Endodermal cell (in vitro differentiated cells): ENCODE measurements around the gene EPHB1. TPM values are rescaled to one million over a fixed set of nuclear protein-coding genes. Genes with fewer than 3 reads are reported as not detected.
A peak's percentile ranks its signal among the peaks of the same experiment; 100 is the strongest.

Source experiments
- DNase-seq: peaks from one replicate; pipeline ENCODE4 v3.0.0-alpha.2; 2017
- H3K27ac ChIP-seq: 2 replicates; pipeline ENCODE4 v1.5.1; 2013; ENCODE audit warnings: mild to moderate bottlenecking, low read depth, low read length, moderate library complexity
- H3K27me3 ChIP-seq: 2 replicates; pipeline ENCODE4 v1.6.1; 2013; ENCODE audit warnings: mild to moderate bottlenecking, low read length, moderate library complexity; ENCODE audit not compliant: insufficient read depth, control insufficient read depth, poor library complexity, severe bottlenecking
- H3K36me3 ChIP-seq: 2 replicates; pipeline ENCODE4 v1.7.0; 2013; ENCODE audit warnings: mild to moderate bottlenecking, low read length, moderate library complexity; ENCODE audit not compliant: control insufficient read depth, insufficient read depth
- H3K4me1 ChIP-seq: one replicate; pipeline ENCODE4 v1.7.0; 2013; ENCODE audit warnings: low read length; ENCODE audit not compliant: control insufficient read depth, insufficient read depth
- H3K4me3 ChIP-seq: 2 replicates; pipeline ENCODE4 v1.5.1; 2013; ENCODE audit warnings: mild to moderate bottlenecking, low read length, moderate library complexity
- H3K9ac ChIP-seq: 2 replicates; pipeline ENCODE4 v1.6.1; 2013; ENCODE audit warnings: mild to moderate bottlenecking, low read length, moderate library complexity; ENCODE audit not compliant: poor library complexity, severe bottlenecking; ENCODE audit errors: extremely low read depth
- H3K9me3 ChIP-seq: 2 replicates; pipeline ENCODE4 v1.6.1; 2013; ENCODE audit warnings: mild to moderate bottlenecking, low read length, moderate library complexity; ENCODE audit not compliant: control insufficient read depth
- H3K27ac Mint-ChIP-seq: 2 replicates; pipeline ENCODE4 v1.8.0; 2020; ENCODE audit warnings: mixed read lengths
- H3K27me3 Mint-ChIP-seq: 2 replicates; pipeline ENCODE4 v1.8.0; 2021; ENCODE audit warnings: mild to moderate bottlenecking, mixed read lengths; ENCODE audit not compliant: insufficient read depth
- H3K36me3 Mint-ChIP-seq: 2 replicates; pipeline ENCODE4 v1.8.0; 2020; ENCODE audit warnings: low read depth, mixed read lengths
- H3K4me1 Mint-ChIP-seq: 2 replicates; pipeline ENCODE4 v1.8.0; 2020; ENCODE audit warnings: mixed read lengths
- H3K4me3 Mint-ChIP-seq: 2 replicates; pipeline ENCODE4 v1.8.0; 2020; ENCODE audit warnings: mild to moderate bottlenecking, moderate library complexity, mixed read lengths
- H3K9me3 Mint-ChIP-seq: 2 replicates; pipeline ENCODE4 v1.8.0; 2020; ENCODE audit warnings: mild to moderate bottlenecking, mixed read lengths
- CTCF ChIP-seq: fragments of 200-600 bp; sonication (generic); conservative IDR thresholded peaks from 2 replicates; pipeline ENCODE4 v1.5.0; 2021; ENCODE audit warnings: antibody characterized with exemption, mild to moderate bottlenecking
- WGBS, 2 experiments: methylation state at CpG; one replicate each; pipeline versions ENCODE4 v1.1.5 to v1.1.7; 2013; ENCODE audit warnings: missing lambda C conversion rate in 2 of 2, mixed read lengths in 1 of 2; ENCODE audit not compliant: insufficient coverage in 1 of 2, insufficient read length in 1 of 2; 5-methylcytosine and 5-hydroxymethylcytosine counted together
- total RNA-seq, 2 donors: library from RNA; stranded (reverse); fragmentation: NEBNext Ultra II Directional in 1 of 2; extraction: Animal tissue kit (Norgen Biotek cat#: 25700) in 1 of 2; gene quantifications; 2 replicates in 1 of 2; 3 replicates in 1 of 2; pipeline ENCODE4 v1.2.1, GENCODE V29; 2021

The EPHB1 gene
- total RNA-seq, 2 donors from 2014 or later, result 2.9 to 3.6 TPM

DNA sequence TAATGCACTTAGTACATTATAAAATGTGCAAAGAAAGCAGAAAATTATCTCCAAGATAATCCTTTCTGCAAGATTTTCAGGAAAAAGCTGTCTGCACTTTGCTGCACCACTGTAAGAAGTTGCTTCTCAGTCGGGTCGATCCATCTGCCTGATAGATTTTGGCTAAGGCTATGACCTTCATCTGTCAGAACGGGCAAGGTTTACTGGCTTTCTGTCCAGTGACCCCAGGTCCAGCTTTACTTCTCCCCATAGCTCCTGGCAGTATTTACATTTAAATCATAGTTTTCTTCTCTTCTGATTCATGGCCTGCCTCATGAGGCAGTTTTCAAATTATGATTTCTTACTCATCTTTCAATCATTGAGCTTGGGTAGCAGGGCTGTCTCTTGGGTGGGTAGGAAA lies 422.7 kb downstream of the EPHB1 start:
- Histone ChIP-seq H3K36me3 (no peaks in the 10 kb centered on the region), H3K27me3 (no peaks in the 10 kb centered on the region), H3K4me1 (no peaks in the 10 kb centered on the region), H3K4me3 (no peak overlapping the region), H3K27ac (no peak overlapping the region), H3K9me3 (no peaks in the 10 kb centered on the region), H3K9ac (no peak overlapping the region)
- Mint-ChIP-seq H3K27ac (no peak overlapping the region), H3K36me3 (no peaks in the 10 kb centered on the region), H3K4me3 (no peak overlapping the region), H3K4me1 (peaks cover 23% of the 10 kb centered on the region), H3K9me3 (no peaks in the 10 kb centered on the region), H3K27me3 (peaks cover 3% of the 10 kb centered on the region)
- no peak for DNase-seq
- WGBS, 2 experiments, result 89 to 94% methylated on average over 3 of the region's 3 CpGs
- TF ChIP-seq CTCF, result no peak

GRCh38 chr3:135218304-135218703 lies 423.2 kb downstream of the EPHB1 start:
- H3K36me3 Mint-ChIP-seq, result no peaks in the 10 kb centered on the region
- peaks cover 23% of the 10 kb centered on the region for H3K4me1 Mint-ChIP-seq
- no peak overlapping the region for H3K4me3 Mint-ChIP-seq

DNA sequence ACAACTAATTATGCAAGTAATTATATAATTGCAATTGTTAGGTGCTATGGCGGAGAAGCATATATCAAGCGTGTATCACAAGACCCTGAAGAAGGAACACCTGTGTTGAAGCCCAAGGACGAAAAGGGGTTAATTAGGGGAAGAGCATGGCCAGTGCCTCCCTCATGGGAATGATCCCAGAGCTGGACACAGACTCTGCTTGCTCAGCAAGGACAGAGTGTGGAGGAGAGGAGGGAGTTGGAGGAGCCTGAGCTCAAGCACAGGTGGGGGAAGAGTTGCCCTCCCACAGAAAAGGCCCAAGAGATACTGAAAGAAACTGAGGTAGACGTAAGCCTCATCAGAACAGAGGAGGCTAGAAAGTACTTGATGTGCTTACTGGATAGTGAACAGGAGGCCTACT lies 423.7 kb downstream of the EPHB1 start:
- no peak for TF ChIP-seq CTCF
- no peak overlapping the region for H3K9ac ChIP-seq
- H3K9me3 Mint-ChIP-seq, result no peaks in the 10 kb centered on the region
- H3K4me3 ChIP-seq, result no peak overlapping the region
- peaks cover 1% of the 10 kb centered on the region for H3K27me3 Mint-ChIP-seq
- no peak overlapping the region for H3K27ac Mint-ChIP-seq
- no peak overlapping the region for H3K27ac ChIP-seq
- DNase-seq, result no peak
- H3K9me3 ChIP-seq, result no peaks in the 10 kb centered on the region
- no peaks in the 10 kb centered on the region for H3K36me3 Mint-ChIP-seq
- H3K4me1 Mint-ChIP-seq, result peaks cover 21% of the 10 kb centered on the region
- H3K27me3 ChIP-seq, result no peaks in the 10 kb centered on the region
- H3K4me1 ChIP-seq, result no peaks in the 10 kb centered on the region
- no peaks in the 10 kb centered on the region for H3K36me3 ChIP-seq
- WGBS, 2 experiments, result 94 to 97% methylated on average over 4 of the region's 4 CpGs
- H3K4me3 Mint-ChIP-seq, result no peak overlapping the region

More at GRCh38 chr3:135218304-135218703, 423.2 kb downstream of the EPHB1 start:
- no peaks in the 10 kb centered on the region for H3K4me1 ChIP-seq
- H3K36me3 ChIP-seq, result no peaks in the 10 kb centered on the region
- no peak overlapping the region for H3K27ac ChIP-seq
- Mint-ChIP-seq H3K9me3 (no peaks in the 10 kb centered on the region), H3K27me3 (peaks cover 3% of the 10 kb centered on the region), H3K27ac (no peak overlapping the region)
- no peaks in the 10 kb centered on the region for H3K9me3 ChIP-seq
- H3K9ac ChIP-seq, result no peak overlapping the region
- TF ChIP-seq CTCF, result no peak
- peak; percentile 86 for DNase-seq
- no peak overlapping the region for H3K4me3 ChIP-seq
- H3K27me3 ChIP-seq, result no peaks in the 10 kb centered on the region
